22Rv1 (cell line): ENCODE measurements around the gene NCR2.

Source experiments
- CTCF ChIP-seq: fragments of 450-650 bp; IDR thresholded peaks from 2 replicates; pipeline ENCODE4 v1.5.1; 2017; ENCODE audit warnings: mild to moderate bottlenecking
- ZFX ChIP-seq: fragments of 450-650 bp; IDR thresholded peaks from 2 replicates; pipeline ENCODE4 v1.6.1; 2017; ENCODE audit warnings: antibody characterized with exemption, borderline replicate concordance

DNA sequence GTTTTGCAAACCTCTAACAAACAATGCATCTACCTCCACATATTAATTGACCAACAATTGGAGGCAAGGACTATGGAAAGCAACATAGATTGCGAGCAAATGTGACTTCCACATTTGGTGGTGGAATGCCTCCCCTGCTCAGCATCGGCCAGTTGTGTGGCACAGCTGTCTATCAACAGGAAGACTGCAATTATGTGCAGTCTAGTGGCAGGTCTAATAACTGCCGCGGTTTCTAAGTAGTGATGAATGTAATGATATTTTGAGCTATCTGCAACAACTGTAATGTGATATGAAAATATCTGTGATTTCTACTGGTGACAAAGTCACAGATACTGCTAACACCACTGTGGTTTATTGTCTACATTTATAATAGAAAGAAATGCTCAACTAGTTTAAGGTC, 56.8 kb downstream of the NCR2 start:
- TF ChIP-seq CTCF, result no peak
- TF ChIP-seq ZFX, result no peak
